Adrenal gland (tissue), 12 donors: ENCODE data around the gene SLC38A8. TPM values are rescaled to one million over a fixed set of nuclear protein-coding genes. Genes with fewer than 3 reads are reported as not detected.
A peak's percentile ranks its signal among the peaks of the same experiment; 100 is the strongest.

Experiments
- DNase-seq, 7 donors: peaks; one replicate each; pipeline ENCODE4 v3.0.0-alpha.2; 2019 to 2020
- H3K27ac ChIP-seq, 5 donors: fragments of 200-600 bp; sonication (generic) in 4 of 5; 1 replicate in 3 of 5; 2 replicates in 2 of 5; pipeline versions ENCODE4 v1.5.1 to v1.8.0; 2016 to 2020; ENCODE audit warnings: mild to moderate bottlenecking in 1 of 5
- H3K27me3 ChIP-seq: fragments of 200-600 bp; 2 replicates; pipeline ENCODE4 v1.8.0; 2021
- H3K36me3 ChIP-seq, 2 donors: fragments of 200-600 bp; replicated peaks in 1 of 2; 1 replicate in 1 of 2; 2 replicates in 1 of 2; pipeline versions ENCODE4 v1.5.1 to v1.8.0; 2018 to 2022
- H3K4me1 ChIP-seq, 2 donors: fragments of 200-600 bp; replicated peaks in 1 of 2; 1 replicate in 1 of 2; 2 replicates in 1 of 2; pipeline versions ENCODE4 v1.5.1 to v1.8.0; 2018 to 2021
- H3K4me3 ChIP-seq, 4 donors: fragments of 200-600 bp; sonication (generic) in 3 of 4; one replicate each; pipeline ENCODE4 v1.5.1; 2016 to 2018
- H3K9me3 ChIP-seq, 3 donors: fragments of 200-600 bp; sonication (generic) in 1 of 3; replicated peaks in 1 of 3; 1 replicate in 2 of 3; 2 replicates in 1 of 3; pipeline versions ENCODE4 v1.5.1 to v1.8.0; 2016 to 2021
- CTCF ChIP-seq, 6 experiments: fragments of 450-650 bp in 4 of 6; fragments of 200-600 bp in 2 of 6; sonication (generic) in 1 of 6; IDR thresholded peaks; 1 replicate in 5 of 6; 2 replicates in 1 of 6; pipeline versions ENCODE4 v1.5.1 to v1.8.0; 2016 to 2021; ENCODE audit warnings: antibody characterized with exemption in 6 of 6, mild to moderate bottlenecking in 2 of 6, moderate library complexity in 1 of 6
- POLR2A ChIP-seq, 2 donors: fragments of 450-650 bp; IDR thresholded peaks; one replicate each; pipeline ENCODE4 v1.6.1; 2017; ENCODE audit warnings: antibody characterized with exemption in 2 of 2, mild to moderate bottlenecking in 2 of 2, moderate library complexity in 1 of 2
- WGBS, 4 donors: extraction: QIAGEN DNeasy Blood & Tissue Kit in 2 of 4; methylation state at CpG; one replicate each; pipeline versions ENCODE4 v1.1.5 to v1.1.7; 2013 to 2017; 5-methylcytosine and 5-hydroxymethylcytosine counted together
- intact Hi-C, 2 donors: fragments of 100-400 bp; cut with DNase I; formaldehyde crosslinking; loops; one replicate each; pipeline versions ENCODE4 v1.14.1 to v1.15.0; 2022 to 2023
- polyA plus RNA-seq, 3 donors: library from polyadenylated mRNA; stranded (reverse); fragments of 200-250 nt in 2 of 3; fragments of 350-450 nt in 1 of 3; fragmentation: Illumina TruSeq in 1 of 3; extraction: RNeasy Lipid Tissue Mini Kit (QIAGEN cat#74804) in 1 of 3; gene quantifications; one replicate each; pipeline ENCODE4 v1.2.3, GENCODE V29; 2013 to 2014
- total RNA-seq, 9 donors: library from RNA; depleted of rRNA in 4 of 9; stranded (reverse); fragments of >200 nt in 4 of 9; fragments of 120-200 nt in 1 of 9; fragmentation: NEBNext Ultra II Directional in 1 of 9; extraction: Animal tissue kit (Norgen Biotek cat#: 25700) in 1 of 9; gene quantifications; one replicate each; pipeline versions ENCODE4 v1.1.0 to v1.2.4, GENCODE V29; 2013 to 2023
- donor health status: healthy with polysubstance abuse.
- donor health status: Bipolar disorder and iron deficiency.
- donor health status: DM: yes; HTN: yes; CAD: no.
- donor health status: DM: no; HTN: no; CAD: no.
- donor health status: DM: no; HTN: no; CAD: no.
- donor health status: DM: yes; HTN: yes; CAD: no.

Gene SLC38A8
- total and polyA plus RNA-seq, 12 donors, result 0.07 to 1.3 (median 0.60) TPM; not detected in 6

GRCh38 chr16:84085271-84085667, 42.7 kb upstream of the SLC38A8 start:
- H3K4me3 ChIP-seq, result no peak overlapping the region
- no peak overlapping the region for H3K27ac ChIP-seq
- no peak for TF ChIP-seq POLR2A (IDR thresholded peaks at IDR 0.05)
- TF ChIP-seq CTCF (IDR thresholded peaks at IDR 0.05), result no peak
- 55 to 79% (median 69%) methylated on average over 8 of the region's 8 CpGs for WGBS, 4 donors
- peaks cover 0 to 68% of the 10 kb centered on the region in 2 donors for H3K36me3 ChIP-seq
- H3K9me3 ChIP-seq, result no peaks in the 10 kb centered on the region
- no peak for DNase-seq
- intact Hi-C loops, result loop anchor here (5.0 to 10.0 kb wide), 2 partner anchors 87 to 100 kb away; partner anchors contain the start of gene TAF1C (in 1 of the 2)
- no peaks in the 10 kb centered on the region for H3K27me3 ChIP-seq
- H3K4me1 ChIP-seq, result peaks cover 18 to 32% of the 10 kb centered on the region in 2 donors

- H3K4me1 ChIP-seq, result peaks cover 18 to 38% of the 10 kb centered on the region in 2 donors
- 52 to 61% (median 57%) methylated on average over 9 to 11 of the region's 11 CpGs for WGBS, 4 donors
Observed at GRCh38 chr16:84084570-84085270, 42.1 kb upstream of the SLC38A8 start.

GRCh38 chr16:84082835-84083569, 40.4 kb upstream of the SLC38A8 start:
- DNase-seq, result peak in 1 of 7 donors; percentile 41
- H3K9me3 ChIP-seq, result no peaks in the 10 kb centered on the region
- no peaks in the 10 kb centered on the region for H3K27me3 ChIP-seq
- intact Hi-C loops, result loop anchor here in 1 of 2 donors (10.0 kb wide), 1 partner anchor 102 kb away; the partner anchor contains the start of gene TAF1C
- no peak overlapping the region for H3K4me3 ChIP-seq
- 51 to 77% (median 60%) methylated on average over 6 to 11 of the region's 11 CpGs for WGBS, 4 donors
- peaks cover 0 to 61% of the 10 kb centered on the region in 2 donors for H3K36me3 ChIP-seq
- TF ChIP-seq CTCF (IDR thresholded peaks at IDR 0.05), result no peak
- no peak for TF ChIP-seq POLR2A (IDR thresholded peaks at IDR 0.05)
- peaks cover 18 to 39% of the 10 kb centered on the region in 2 donors for H3K4me1 ChIP-seq
- H3K27ac ChIP-seq, result peak overlapping the region in 3 of 5 donors; percentile 64 to 80 (median 76)

More at GRCh38 chr16:84084570-84085270, 42.1 kb upstream of the SLC38A8 start:
- H3K9me3 ChIP-seq, result no peaks in the 10 kb centered on the region
- TF ChIP-seq POLR2A (IDR thresholded peaks at IDR 0.05) (no peak), CTCF (IDR thresholded peaks at IDR 0.05) (peak; percentile 37 to 70 (median 58))
- intact Hi-C loops, result loop anchor here (5.0 to 10.0 kb wide), 2 partner anchors 88 to 100 kb away; partner anchors contain the start of gene TAF1C (in 1 of the 2)
- no peak overlapping the region for H3K4me3 ChIP-seq
- DNase-seq, result peak; percentile 55 to 84 (median 68)
- H3K36me3 ChIP-seq, result peaks cover 0 to 68% of the 10 kb centered on the region in 2 donors
- H3K27me3 ChIP-seq, result no peaks in the 10 kb centered on the region
- H3K27ac ChIP-seq, result no peak overlapping the region

GRCh38 chr16:84082110-84082509, 39.5 kb upstream of the SLC38A8 start:
- no peak overlapping the region for H3K4me3 ChIP-seq
- H3K27me3 ChIP-seq, result no peaks in the 10 kb centered on the region
- H3K27ac ChIP-seq, result peak overlapping the region in 4 of 5 donors; percentile 6 to 80 (median 70)
- H3K9me3 ChIP-seq, result no peaks in the 10 kb centered on the region
- TF ChIP-seq CTCF (IDR thresholded peaks at IDR 0.05) (peak in 1 of 6 experiments; percentile 9), POLR2A (IDR thresholded peaks at IDR 0.05) (no peak)
- 67 to 87% (median 79%) methylated on average over 6 of the region's 6 CpGs for WGBS, 4 donors
- H3K4me1 ChIP-seq, result peaks cover 18 to 39% of the 10 kb centered on the region in 2 donors
- intact Hi-C loops, result loop anchor here in 1 of 2 donors (10.0 kb wide), 1 partner anchor 103 kb away; the partner anchor contains the start of gene TAF1C
- no peak for DNase-seq
- peaks cover 0 to 55% of the 10 kb centered on the region in 2 donors for H3K36me3 ChIP-seq
